GM21528 (cell line): ENCODE results near the gene DICER1.

Source experiments
- ATAC-seq: cut with Tn5 transposase; IDR thresholded peaks from one replicate; pipeline ENCODE4 v1.9.1; 2021; ENCODE audit warnings: mild to moderate bottlenecking, moderate library complexity; ENCODE audit not compliant: unreplicated experiment, low FRiP score

The DICER1 gene

DNA sequence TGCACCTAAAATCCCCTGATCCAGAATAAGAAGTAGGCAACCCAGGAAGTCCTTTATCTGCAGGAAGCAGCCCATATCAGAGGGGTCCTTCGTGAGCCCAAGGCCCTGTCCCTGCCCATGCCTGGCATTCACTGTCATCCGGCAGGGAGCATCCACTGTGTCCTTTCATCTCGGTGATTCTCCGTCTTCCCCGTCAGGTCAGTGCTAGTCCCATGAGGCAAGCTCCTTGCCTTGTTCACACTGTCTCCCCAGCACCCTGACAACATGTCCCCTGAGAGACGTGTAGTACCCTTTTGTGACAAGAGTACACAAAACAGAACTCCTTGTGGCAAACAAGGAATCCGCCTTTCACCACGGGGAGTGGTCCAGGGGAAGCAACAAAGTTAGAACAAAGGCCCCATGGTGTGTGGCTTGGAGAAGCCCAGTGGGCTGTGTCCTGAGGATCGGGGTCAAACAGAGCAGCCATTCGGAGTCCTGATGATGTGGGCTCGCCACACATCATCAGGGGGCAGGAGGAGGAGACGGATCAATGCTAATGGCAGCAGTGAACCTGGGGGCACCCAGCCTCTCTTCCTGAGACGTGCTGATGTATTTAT lies 112.1 kb downstream of the DICER1 start:
- ATAC-seq = no peak

DNA sequence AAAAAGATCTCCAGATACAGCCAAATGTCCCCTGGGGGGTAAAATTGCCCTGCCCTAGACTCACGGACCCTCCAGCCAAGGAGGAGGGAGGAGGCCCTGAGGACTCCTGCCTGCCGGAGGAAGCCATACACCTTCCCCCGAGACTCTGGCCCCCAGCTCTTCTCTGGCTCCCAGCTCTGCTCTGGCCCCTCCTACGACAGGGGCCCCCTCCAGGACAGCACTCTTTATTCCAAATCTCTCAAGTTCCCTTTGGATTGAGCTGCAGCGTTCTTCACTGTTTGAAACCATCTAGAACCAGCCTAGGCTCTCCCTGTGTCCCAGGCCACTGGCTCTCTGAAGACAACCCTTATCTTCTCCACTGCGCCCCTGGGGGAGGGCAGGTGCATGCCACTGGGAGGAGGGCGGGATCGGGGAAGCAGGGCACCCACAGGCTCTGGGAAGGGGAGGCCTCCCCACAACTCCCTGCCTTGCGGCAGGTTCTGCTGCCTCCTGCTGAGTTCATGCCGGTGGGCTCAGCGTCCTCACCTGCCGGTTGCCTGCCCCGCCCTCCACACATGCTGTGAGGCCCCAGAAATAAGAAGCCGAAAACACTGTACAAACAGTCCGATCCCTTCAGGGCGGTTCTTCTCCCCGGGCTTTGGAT lies 112.7 kb downstream of the DICER1 start:
- no peak for ATAC-seq

DNA sequence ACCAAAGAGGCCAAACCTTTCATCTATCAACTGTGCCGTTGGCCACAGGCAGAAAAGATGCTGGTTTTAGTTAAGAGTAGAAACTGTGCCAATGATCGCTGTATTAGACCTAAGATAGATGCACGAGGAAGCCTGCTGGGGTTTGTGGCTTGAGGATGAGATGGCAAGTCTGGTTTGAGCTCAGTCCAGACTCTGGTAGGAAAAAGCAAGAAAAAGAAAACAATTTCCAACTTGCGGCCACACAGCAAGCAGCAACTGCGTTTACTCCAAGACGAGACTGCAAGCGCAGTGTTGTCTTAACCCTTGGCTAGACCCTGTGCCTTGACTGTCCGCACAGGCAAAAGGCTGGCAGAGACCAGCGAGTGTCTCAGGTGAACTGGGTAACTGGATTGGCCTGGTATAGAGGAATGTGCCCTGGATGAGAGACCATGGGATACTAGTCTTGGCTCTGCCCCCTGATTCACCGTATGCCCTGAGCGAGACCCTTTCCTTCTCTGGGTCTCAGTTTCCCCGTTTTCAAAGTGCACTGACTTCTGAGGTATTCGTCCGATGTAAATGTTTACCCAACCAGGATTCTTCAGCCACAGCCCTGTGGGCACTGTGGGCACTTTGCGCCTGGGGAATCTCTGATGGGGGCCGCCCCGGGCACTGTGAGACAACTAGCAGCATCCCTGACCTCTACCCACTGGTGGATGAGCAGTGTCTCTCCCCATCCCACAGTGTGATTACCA lies 113.4 kb downstream of the DICER1 start:
- ATAC-seq = no peak

DNA sequence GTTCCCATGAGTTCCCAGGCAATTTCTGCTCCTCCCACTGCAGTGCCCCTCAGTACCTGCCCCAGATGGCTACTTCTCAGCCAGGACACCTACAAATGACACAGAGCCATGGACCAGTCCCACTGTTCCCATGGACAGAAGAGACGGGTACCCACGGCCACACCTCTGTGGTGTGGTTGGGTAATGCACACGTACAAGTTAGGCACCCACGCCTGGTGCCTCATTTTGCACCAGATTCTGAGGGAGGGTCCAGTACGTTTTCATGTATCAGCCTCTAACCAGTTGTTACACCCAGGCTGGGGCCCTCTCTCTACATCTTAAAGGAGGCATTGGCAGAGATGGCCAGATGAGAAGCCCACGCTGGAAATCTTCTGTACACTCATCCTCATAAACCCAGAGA lies 114.0 kb downstream of the DICER1 start:
- no peak for ATAC-seq

DNA sequence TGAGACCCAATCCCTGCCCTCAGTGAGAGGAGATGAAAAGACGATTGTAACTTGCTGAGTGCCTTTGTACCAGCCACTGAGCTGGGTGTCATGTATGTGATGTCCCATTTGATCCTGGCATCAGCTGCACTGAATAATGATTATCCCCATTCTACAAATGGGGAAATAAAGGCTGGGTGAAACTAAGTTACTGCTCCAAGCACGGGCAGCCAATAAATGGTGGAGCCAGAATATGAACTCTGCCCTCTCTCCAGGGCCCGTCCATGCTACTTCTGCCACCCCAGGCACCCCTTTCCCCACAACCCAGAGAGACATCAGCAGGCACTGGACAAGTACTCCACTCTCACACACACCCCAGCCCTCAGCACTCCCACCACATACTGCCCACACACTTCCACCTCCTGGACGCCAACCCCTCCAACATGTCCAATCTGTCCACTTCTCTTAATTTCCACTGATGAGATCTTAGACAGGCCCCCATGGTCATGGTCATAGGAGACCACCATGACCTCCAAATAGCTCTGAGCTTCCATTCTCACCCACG lies 115.8 kb downstream of the DICER1 start:
- no peak for ATAC-seq

DNA sequence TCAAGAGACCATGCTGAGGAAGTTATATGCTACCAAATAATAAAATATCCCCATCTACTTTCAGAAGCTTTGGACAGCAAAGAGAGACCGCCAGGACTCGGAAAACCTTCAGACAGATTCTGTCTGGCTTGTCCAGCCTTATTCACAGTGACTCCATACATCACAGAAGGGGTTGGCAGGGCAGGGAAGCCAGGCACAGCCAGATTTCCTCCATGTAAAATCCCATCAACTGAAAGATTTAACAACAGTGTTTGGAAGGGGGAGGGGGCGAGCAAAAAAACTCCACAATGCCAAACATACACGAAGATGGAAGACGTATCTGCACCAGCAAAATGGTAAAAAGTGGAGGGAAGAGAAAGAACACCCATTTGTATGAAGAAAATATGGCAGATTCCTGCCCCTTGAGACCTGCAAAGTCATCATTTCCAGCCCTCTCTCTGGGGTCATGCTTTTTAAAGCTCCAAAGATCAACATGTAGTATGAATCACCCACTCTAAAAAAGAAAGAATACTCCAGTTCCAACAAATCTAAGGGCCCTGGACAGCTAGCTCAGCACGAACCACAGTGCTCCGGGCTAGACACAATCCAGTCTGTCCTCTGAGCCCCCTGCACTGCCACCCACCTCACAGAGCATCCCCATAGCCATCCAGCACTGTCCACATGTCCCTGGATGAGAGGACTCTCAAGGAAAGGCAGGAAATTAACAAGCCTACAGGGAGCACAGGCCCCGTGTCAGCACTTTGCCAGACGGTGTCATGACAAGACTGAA lies 116.4 kb downstream of the DICER1 start:
- no peak for ATAC-seq

DNA sequence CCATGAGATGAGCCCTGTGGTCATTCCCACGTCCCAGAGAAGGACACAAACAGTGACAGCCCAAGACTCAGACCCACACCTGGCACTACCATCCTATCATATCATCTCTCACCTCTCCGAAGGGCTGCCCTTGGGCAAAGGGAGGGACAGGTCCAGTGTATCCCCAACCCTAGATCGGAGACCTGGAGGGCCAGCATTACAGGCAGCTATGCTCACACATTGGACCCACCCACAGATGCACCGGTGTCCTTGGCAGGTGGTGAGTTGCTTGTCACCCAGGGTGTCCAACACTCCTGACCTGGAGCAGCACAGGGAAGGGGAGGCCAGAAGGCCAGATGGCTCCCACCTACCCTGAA lies 117.4 kb downstream of the DICER1 start:
- ATAC-seq = no peak

DNA sequence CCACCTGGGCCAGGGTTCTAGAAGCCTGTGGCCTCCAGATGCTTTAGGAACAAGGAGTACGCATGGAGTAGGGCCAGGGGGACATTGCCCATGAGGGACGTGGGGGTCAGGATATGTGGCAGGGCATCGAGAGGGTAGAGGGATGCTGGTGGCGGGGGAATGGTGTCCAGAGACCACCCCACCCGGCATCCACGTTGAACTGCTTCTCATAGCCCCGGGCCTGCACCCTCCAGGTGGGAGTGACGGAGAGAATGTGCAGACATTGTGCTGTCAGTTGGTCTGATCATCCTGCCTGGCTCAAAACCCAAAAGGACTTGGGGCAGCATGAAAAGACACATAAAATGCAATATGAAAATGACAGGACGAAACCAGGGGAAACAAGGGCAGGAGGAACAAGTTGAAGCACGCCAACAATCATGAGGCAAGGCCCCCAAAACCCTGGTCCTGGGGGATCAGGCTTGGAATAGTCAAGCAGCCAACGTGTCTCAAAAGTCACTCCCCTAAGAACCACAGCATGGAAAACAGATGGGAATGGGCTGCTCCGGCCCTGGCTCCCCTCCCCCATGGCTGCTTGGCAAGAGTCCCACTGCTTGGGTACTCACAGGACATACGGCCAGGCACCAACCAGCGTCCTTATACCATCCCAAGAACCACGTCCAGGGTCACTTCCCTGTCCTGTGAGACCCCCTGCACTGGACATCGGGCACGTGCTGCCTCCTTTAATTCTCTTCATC lies 117.9 kb downstream of the DICER1 start:
- no peak for ATAC-seq

DNA sequence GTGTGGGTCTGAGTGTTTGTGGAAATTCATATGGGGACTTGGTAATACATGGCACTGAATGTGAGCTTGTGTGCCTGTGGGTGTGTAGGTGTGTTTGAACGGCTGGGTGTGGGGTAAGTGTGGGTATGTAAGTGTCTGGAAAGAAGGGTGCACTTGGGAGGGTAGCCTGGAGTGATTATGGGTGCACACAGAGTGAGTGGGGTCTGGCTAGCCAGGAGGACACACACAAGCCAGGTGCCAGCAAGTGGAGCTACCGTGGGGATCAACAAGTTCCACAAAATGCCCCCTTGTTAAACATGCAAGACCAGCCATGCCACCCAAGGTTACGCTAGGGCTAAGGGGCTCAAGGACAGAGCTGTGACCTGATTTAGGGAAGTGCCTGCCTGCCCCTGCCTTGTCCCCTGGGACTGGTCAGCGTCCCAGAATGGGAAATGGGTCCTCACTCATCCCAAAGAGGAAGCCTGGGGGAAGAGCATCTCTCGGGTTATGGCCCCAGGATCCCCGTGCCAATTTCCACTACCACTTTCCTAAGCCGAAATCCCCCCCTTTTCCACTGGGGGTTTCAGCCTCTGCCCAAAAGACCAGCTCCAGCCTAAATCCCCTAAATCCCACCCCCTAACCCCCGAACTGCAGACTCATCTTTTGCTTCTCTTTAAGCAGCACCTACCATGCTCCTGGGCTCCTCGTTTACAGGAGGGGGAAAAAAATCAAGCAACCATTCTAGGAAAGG lies 118.6 kb downstream of the DICER1 start:
- ATAC-seq = no peak

DNA sequence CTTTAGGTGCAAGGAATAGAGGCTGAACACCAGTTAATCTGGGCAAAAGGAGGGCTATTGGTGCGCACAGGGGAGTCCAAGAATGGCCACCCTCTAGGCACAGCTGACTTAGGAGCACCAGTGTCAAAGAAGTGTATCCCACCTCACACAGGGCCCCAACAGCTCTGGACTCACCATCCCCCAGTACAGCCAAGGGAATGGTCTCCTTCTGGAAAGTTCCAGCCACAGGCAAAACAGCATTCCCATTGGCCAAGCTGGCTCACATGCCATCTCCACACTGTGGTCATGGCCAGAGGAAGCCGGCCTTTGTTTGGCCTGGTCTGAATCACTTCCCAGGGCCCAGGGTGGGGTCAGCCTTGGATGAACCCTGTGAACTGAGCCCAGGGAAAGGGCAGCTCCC lies 120.1 kb downstream of the DICER1 start:
- ATAC-seq = no peak
